ENCODE measurements around the gene CNOT2. TPM values are rescaled to one million over a fixed set of nuclear protein-coding genes. Genes with fewer than 3 reads are reported as not detected.

CNOT2 gene
- total RNA-seq, 1 experiment from 2014 or later, result 64.7 TPM

GRCh38 chr12:70246580-70246979 is 3.3 kb downstream of the CNOT2 start:
- ChIA-PET POLR2A (no interaction called here), CTCF (no interaction called here)
- Mint-ChIP-seq H3K9me3 (no peaks in the 10 kb centered on the region), H3K4me1 (peaks cover 83% of the 10 kb centered on the region), H3K4me3 (no peak overlapping the region), H3K27me3 (ENCODE audit: low read depth) (no peaks in the 10 kb centered on the region), H3K36me3 (peaks cover 12% of the 10 kb centered on the region), H3K27ac (peak overlapping the region; percentile 39; the same call in 1 of the 2 replicates)
- ATAC-seq (no peak), DNase-seq (ENCODE audit: low spot score) (no peak)
- TF ChIP-seq ZBTB21 (CRISPR knock-in tag; IDR thresholded peaks at IDR 0.05; ENCODE audit: borderline replicate concordance) (no peak), AR (CRISPR knock-in tag; IDR thresholded peaks at IDR 0.05) (no peak), JUN (CRISPR knock-in tag; IDR thresholded peaks at IDR 0.05) (no peak), CDX4 (CRISPR knock-in tag; IDR thresholded peaks at IDR 0.05; ENCODE audit: borderline replicate concordance) (no peak), CREB1 (CRISPR knock-in tag; IDR thresholded peaks at IDR 0.05) (no peak), ZNF671 (CRISPR knock-in tag; IDR thresholded peaks at IDR 0.05) (no peak), ZNF219 (CRISPR knock-in tag; IDR thresholded peaks at IDR 0.05; ENCODE audit: borderline replicate concordance) (no peak), ATF2 (CRISPR knock-in tag; IDR thresholded peaks at IDR 0.05; ENCODE audit: borderline replicate concordance, low read depth) (no peak), ZNF138 (CRISPR knock-in tag; conservative IDR thresholded peaks at IDR 0.05) (no peak), TCF7 (CRISPR knock-in tag; IDR thresholded peaks at IDR 0.05; ENCODE audit: low read depth) (no peak), ELF4 (CRISPR knock-in tag; IDR thresholded peaks at IDR 0.05; ENCODE audit: low read depth) (no peak), KAT7 (CRISPR knock-in tag; IDR thresholded peaks at IDR 0.05; ENCODE audit: borderline replicate concordance) (no peak), ZNF416 (CRISPR knock-in tag; IDR thresholded peaks at IDR 0.05) (no peak), FOXP1 (CRISPR knock-in tag; IDR thresholded peaks at IDR 0.05; ENCODE audit: borderline replicate concordance) (no peak), ZNF121 (CRISPR knock-in tag; IDR thresholded peaks at IDR 0.05) (no peak)
- TF ChIP-seq, protein P1, sequence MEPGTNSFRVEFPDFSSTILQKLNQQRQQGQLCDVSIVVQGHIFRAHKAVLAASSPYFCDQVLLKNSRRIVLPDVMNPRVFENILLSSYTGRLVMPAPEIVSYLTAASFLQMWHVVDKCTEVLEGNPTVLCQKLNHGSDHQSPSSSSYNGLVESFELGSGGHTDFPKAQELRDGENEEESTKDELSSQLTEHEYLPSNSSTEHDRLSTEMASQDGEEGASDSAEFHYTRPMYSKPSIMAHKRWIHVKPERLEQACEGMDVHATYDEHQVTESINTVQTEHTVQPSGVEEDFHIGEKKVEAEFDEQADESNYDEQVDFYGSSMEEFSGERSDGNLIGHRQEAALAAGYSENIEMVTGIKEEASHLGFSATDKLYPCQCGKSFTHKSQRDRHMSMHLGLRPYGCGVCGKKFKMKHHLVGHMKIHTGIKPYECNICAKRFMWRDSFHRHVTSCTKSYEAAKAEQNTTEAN (CRISPR knock-in tag; IDR thresholded peaks at IDR 0.05), result no peak
- TF ChIP-seq, protein P2, sequence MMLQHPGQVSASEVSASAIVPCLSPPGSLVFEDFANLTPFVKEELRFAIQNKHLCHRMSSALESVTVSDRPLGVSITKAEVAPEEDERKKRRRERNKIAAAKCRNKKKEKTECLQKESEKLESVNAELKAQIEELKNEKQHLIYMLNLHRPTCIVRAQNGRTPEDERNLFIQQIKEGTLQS (CRISPR knock-in tag; conservative IDR thresholded peaks at IDR 0.05), result no peak
- TF ChIP-seq, protein P3, sequence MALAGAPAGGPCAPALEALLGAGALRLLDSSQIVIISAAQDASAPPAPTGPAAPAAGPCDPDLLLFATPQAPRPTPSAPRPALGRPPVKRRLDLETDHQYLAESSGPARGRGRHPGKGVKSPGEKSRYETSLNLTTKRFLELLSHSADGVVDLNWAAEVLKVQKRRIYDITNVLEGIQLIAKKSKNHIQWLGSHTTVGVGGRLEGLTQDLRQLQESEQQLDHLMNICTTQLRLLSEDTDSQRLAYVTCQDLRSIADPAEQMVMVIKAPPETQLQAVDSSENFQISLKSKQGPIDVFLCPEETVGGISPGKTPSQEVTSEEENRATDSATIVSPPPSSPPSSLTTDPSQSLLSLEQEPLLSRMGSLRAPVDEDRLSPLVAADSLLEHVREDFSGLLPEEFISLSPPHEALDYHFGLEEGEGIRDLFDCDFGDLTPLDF (CRISPR knock-in tag; IDR thresholded peaks at IDR 0.05), result no peak
- TF ChIP-seq, protein P4, sequence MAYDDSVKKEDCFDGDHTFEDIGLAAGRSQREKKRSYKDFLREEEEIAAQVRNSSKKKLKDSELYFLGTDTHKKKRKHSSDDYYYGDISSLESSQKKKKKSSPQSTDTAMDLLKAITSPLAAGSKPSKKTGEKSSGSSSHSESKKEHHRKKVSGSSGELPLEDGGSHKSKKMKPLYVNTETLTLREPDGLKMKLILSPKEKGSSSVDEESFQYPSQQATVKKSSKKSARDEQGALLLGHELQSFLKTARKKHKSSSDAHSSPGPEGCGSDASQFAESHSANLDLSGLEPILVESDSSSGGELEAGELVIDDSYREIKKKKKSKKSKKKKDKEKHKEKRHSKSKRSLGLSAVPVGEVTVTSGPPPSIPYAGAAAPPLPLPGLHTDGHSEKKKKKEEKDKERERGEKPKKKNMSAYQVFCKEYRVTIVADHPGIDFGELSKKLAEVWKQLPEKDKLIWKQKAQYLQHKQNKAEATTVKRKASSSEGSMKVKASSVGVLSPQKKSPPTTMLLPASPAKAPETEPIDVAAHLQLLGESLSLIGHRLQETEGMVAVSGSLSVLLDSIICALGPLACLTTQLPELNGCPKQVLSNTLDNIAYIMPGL (CRISPR knock-in tag; IDR thresholded peaks at IDR 0.05), result no peak
- TF ChIP-seq, protein P5, sequence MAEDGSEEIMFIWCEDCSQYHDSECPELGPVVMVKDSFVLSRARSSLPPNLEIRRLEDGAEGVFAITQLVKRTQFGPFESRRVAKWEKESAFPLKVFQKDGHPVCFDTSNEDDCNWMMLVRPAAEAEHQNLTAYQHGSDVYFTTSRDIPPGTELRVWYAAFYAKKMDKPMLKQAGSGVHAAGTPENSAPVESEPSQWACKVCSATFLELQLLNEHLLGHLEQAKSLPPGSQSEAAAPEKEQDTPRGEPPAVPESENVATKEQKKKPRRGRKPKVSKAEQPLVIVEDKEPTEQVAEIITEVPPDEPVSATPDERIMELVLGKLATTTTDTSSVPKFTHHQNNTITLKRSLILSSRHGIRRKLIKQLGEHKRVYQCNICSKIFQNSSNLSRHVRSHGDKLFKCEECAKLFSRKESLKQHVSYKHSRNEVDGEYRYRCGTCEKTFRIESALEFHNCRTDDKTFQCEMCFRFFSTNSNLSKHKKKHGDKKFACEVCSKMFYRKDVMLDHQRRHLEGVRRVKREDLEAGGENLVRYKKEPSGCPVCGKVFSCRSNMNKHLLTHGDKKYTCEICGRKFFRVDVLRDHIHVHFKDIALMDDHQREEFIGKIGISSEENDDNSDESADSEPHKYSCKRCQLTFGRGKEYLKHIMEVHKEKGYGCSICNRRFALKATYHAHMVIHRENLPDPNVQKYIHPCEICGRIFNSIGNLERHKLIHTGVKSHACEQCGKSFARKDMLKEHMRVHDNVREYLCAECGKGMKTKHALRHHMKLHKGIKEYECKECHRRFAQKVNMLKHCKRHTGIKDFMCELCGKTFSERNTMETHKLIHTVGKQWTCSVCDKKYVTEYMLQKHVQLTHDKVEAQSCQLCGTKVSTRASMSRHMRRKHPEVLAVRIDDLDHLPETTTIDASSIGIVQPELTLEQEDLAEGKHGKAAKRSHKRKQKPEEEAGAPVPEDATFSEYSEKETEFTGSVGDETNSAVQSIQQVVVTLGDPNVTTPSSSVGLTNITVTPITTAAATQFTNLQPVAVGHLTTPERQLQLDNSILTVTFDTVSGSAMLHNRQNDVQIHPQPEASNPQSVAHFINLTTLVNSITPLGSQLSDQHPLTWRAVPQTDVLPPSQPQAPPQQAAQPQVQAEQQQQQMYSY (CRISPR knock-in tag; IDR thresholded peaks at IDR 0.05), result no peak
